ENCODE results near the gene DDR1.

Gene DDR1

DNA sequence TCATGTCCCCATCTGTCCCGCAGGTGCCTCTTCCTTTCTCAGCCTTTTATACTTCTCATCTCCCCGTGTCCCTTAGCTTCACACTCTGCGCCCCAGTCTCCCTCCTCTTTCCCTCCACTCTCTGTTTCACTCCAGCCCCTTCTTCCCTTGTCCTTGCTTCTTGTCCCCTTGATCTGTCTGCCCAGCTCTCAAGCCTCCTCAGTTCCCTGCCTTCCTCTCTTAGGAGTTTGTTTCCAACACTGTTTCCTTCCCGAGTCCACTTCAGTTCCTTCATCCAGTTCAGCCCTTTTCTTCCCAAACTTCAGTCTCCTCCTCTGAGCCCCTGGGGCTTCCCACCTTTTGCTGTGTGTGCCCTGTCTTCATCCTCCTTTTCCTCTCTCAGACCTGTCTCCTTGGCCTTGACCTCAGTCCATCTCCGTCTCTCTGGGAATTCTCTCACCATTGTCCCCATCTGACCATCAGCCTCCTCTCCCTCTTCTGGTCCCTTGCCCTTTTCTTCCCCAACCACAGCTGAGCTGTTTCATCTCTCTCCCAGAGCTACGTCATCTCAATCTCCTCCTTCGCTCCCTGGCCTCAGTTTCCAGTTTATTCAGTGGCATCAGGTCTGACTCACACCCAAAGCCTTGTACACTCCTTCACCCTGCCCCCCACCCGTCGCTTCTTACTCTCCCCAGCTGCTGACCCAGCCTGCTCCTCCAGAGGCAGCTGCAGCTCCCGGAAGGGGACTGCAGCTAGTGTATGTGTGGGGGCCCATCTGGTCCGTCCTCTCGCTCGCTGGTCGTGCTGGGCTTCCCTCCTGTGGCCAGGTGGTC lies 2.7 kb upstream of the DDR1 start:
- no peak for DNase-seq

DNA sequence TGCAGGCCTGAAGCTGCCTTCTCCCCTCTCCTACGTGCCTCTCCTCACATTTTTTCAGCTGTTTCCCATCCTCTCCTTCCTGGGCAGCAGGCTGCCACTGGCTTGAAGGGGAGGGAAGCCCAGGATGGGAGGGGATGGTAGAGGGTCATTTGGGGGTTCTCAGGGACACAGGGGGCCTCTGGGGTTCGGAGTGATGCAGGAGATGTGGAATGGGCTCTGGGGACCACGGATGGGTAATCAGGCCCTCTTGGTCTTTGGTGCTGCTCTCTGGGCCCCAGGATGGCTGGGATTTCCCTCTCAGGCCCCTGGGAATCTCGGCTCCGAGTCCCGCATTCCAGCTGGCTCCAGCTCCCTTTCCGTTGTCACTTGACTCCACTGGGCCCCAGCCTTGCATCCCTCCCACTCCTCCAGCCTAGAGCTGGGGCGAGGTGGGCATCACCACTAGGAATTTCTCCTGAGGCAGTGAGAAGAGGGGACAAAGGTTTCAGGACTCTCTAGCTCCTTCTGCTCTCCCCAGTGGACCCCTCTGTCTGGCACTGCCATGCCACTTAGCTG lies 2.0 kb upstream of the DDR1 start:
- no peak for DNase-seq

DNA sequence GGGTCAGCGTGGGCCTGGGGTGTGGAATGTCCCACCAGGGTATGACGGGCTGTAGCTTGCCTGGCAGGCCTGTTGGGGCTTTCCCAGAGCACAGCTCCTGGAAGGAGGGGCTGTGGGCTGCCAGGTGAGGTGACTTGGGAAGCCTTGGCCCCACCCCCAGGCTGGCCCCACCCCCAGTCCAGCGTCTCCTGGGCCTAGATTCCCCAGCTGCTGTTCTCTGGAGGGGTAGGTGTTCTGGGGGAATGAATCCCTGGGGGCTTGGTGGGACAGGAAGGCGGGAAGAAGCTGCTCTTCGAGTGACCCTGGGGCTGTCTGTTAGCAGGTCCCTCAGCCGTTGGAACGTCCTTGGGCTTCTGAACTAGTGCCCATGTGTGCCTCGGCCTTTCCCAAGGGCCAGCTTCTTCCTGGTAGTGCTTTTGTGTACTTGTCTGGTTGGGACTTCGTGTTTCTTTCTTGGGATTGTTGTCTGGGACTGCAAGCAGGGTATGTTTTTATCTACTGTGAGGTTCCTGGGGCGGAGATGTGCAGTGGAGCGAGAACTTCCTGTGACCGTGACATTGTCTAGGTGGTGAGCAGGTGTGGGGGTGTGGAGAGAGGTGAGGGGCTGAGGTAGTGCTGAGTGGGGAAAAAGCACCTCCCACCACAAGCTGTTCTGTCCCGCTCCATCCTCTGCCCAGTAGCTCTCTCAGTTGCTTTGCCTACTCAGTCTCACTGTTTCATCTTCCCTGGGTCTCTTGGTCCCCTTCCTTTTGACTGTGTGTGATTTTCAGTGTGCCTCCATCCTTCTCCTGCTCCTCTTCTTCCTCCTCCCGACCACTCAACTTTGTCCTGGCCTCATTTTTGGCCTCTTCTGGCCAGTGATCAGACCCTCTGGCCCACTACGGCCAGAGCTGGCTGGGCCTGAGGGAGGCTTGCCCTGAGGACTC lies 1.3 kb upstream of the DDR1 start:
- peak in 1 of 2 experiments; percentile 25 for DNase-seq

DNA sequence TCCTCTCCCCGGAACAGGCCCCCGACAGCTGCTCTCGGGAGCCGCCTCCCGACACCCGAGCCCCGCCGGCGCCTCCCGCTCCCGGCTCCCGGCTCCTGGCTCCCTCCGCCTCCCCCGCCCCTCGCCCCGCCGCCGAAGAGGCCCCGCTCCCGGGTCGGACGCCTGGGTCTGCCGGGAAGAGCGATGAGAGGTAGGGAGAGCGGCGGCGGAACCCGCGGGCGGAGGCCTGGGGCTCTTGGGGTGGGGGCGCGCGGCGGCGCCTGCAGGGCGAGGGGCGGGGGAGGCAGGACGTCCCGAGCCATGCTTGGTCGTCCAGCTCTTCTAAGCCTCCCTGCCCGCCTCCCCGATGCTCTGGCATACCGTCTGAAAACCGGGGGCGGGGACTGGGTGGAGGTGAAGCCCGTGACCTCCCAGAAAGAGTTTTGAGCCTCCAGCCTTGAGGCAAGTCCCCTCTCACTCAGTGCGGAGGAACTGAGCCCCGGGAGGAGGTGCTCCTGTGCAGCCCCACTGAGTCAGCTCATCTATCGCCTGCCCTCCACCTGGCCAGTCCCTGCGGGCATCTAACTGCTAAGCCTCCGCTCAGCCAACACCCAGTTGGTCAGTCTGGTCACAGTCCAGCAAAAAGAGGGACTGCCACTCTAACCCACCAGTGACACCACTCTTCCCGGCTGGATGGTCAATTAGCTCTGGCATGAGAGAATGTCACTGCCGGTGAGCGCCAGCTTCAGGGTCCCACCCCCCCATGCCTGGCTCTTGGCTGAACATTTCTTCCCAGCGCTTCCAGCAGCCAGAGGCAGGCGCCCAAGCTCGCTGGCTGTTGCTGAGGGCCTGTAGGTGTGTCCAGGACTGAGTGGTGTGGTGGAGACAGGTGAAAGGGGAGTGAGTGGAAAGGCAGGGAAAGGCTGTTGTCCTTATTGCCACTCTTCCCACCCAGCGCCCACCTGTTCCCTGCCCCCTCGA lies 482 bp downstream of the DDR1 start:
- peak; percentile 59 to 69 for DNase-seq

- peak in 1 of 2 experiments; percentile 14 for DNase-seq
Observed at GRCh38 chr6:30885481-30885998, 1.2 kb downstream of the DDR1 start.

GRCh38 chr6:30885999-30886896 lies 1.9 kb downstream of the DDR1 start:
- peak in 1 of 2 experiments; percentile 36 for DNase-seq

- DNase-seq: no peak
Observed at GRCh38 chr6:30886897-30887255, 2.6 kb downstream of the DDR1 start.

DNA sequence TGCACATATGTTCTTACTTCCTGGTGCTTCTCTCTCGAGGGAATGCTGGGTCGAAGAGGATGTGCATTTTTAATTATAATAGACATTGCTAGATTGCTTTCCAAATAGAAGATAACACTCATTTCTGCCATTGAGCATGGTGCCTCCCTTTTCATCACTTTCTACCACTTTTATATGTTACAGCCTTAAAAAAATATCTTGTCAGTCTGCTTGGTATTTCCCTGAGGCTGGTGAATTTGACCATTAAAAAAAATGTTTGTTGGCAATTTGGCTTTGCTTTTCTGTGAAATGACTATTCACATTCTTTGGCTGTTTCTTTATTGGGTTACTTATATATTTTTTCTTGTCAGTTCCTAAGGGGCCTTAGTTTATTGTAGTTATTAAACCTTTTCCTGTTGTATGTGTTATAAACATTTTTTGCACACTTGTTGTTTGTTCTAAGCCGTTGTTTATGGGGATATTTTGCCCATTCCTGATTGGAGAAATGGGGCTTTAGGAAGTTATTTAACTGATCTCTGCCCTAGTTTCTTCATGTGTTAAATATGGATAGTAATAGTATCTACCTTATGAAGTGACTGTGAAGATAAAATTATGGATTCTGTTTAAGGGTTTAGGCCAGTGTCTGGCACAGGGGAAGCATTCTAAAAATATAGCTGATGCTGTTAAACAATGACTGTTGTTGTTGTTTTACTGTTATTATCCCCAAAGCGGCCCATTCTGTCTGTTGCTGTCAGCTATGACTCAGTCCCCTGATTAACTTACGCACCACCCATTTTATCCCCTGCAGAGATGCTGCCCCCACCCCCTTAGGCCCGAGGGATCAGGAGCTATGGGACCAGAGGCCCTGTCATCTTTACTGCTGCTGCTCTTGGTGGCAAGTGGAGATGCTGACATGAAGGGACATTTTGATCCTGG lies 3.8 kb downstream of the DDR1 start:
- DNase-seq: no peak

DNA sequence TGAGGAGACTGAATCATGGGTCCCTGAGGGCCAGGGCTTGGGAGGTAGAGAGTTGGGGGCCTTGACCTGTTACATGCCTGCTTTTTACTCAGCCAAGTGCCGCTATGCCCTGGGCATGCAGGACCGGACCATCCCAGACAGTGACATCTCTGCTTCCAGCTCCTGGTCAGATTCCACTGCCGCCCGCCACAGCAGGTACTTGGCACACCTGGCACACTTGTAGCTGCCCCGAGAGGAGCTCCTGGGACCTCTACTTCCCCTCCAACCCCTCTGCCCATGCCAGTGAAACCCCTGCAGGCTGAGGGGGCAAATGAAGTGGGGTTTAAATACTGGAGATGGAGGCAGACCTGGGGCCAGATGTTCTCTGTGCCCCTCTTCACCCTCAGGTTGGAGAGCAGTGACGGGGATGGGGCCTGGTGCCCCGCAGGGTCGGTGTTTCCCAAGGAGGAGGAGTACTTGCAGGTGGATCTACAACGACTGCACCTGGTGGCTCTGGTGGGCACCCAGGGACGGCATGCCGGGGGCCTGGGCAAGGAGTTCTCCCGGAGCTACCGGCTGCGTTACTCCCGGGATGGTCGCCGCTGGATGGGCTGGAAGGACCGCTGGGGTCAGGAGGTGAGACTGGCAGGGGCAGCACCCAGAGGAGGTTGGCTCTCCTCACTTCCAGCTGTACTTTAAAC lies 4.6 kb downstream of the DDR1 start:
- DNase-seq: no peak

DNA sequence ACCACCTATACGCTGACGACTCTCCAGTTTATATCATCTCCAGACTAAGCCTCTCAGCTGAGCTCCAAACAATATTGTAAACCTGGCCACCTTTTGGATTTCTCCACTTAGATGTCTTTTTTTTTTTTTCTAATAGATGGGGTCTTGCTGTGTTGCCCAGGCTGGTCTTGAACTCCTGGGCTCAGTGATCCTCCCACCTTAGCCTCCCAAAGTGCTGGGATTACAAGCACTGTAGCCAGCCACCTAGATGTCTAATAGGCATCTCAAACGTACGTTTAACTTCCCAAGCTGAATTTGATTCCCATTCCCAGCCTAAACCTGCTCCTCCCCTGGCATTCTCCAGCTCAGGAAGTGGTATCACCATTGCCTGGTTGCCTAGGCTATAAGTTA lies 5.2 kb downstream of the DDR1 start:
- no peak for DNase-seq

DNA sequence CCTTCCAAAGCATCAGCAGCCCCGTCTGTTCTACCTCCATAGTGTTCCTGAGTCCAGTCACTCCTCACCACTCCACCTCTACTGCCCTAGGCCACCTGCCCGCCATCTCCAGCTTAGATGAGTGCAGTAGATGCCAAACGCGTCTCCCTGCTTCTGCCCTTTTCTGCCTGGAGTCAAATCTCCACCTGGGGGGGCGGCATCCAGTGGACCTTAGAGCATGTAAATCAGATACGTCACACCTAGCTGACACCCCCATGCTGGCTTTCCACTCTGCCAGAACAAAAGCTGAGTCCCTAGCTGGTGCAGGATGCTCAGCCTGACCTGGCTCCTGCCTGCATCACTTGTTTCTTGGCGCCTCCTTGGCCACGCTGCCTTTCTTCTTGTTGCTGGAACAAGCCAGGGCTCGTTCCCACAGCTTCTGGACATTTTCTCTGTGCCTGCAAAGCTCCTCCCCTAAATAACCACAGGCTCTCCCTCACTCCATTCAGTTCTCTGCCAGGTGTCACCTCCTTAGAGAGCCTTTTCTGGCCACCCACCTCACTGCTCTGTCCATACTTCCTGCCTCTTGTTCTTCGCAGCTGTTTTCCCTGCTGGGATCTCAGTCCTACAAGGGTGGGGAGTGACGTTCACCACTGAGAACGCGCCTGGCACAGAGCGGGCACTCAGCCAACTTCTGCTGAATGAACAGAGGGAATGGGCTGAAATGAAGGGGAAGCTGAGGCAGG lies 5.8 kb downstream of the DDR1 start:
- no peak for DNase-seq

- DNase-seq: no peak
Observed at GRCh38 chr6:30890646-30891449, 6.5 kb downstream of the DDR1 start.

DNA sequence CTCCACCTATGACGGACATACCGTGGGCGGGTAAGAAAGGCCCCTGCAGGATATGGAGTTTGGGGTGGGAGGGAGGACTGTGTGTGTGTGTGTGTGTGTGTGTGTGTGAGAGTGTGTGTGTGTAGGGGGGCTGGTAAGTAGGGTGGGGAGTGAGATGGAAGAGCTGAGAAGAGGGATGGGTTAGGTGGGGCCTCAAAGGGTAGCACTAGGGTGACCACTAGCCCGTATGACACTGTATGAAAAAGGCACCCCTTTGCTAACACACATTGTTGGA lies 7.1 kb downstream of the DDR1 start:
- DNase-seq: no peak

DNA sequence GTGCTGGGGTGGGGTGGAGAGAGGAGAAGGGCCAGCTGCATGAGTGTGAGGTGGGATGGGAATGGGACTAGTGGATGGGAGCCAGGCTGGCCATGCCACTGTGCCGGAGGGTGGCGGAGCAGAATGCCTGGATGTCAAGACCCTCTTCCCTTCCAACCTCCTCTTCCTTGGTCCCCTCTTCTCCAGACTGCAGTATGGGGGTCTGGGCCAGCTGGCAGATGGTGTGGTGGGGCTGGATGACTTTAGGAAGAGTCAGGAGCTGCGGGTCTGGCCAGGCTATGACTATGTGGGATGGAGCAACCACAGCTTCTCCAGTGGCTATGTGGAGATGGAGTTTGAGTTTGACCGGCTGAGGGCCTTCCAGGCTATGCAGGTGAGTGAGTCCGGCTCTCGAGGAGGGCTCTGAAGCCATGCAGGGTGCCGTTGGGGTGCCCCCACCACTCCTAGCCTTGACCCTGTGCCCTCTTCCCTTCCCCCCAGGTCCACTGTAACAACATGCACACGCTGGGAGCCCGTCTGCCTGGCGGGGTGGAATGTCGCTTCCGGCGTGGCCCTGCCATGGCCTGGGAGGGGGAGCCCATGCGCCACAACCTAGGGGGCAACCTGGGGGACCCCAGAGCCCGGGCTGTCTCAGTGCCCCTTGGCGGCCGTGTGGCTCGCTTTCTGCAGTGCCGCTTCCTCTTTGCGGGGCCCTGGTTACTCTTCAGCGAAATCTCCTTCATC lies 7.7 kb downstream of the DDR1 start:
- no peak for DNase-seq

DNA sequence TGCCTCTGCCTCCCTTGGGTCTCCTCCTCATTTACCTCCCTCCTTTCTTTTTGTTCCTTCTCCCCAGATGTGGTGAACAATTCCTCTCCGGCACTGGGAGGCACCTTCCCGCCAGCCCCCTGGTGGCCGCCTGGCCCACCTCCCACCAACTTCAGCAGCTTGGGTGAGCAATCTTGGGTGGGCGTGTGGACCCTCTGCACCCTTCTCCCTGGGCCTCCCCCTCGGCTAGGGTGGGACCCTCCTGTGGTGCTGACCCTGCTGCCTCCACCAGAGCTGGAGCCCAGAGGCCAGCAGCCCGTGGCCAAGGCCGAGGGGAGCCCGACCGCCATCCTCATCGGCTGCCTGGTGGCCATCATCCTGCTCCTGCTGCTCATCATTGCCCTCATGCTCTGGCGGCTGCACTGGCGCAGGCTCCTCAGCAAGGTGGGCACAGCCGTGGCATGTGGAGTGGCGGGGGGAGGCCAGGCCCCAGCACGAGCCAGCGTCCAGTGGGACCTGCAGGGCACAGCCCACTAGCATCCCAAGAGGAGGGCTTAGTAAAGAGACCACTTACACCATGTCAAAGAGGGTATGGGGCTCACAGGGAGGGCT lies 8.8 kb downstream of the DDR1 start:
- no peak for DNase-seq

GRCh38 chr6:30893666-30894065 lies 9.3 kb downstream of the DDR1 start:
- DNase-seq: no peak

DNA sequence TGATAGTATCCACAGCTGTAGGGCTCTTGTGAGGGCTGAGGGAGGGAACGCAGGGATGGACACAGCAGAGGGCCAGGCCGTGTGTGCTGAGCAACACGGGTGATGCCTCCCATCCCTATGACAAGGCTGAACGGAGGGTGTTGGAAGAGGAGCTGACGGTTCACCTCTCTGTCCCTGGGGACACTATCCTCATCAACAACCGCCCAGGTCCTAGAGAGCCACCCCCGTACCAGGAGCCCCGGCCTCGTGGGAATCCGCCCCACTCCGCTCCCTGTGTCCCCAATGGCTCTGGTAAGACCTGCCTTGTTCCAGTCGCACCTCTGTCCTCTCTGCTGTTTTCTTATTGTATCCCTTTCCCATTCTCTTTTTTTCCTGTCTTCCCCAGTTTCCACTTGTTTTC lies 10.1 kb downstream of the DDR1 start:
- no peak for DNase-seq

Measured in activated CD4-positive, alpha-beta T cell treated with anti-CD3 and anti-CD28 coated beads, Interleukin-2, amount 50 U/mL, for 48 hours (primary cell).